ENCODE data around the gene RBM19.

GRCh38 chr12:113912760-113913329 is 53.3 kb downstream of the RBM19 start:
- TF ChIP-seq CTCF (IDR thresholded peaks at IDR 0.05) (peak in 1 of 3 donors; percentile 36), POLR2A (IDR thresholded peaks at IDR 0.05) (no peak)

Measured in lower leg skin (tissue), 3 donors.